HepG2 (cell line): ENCODE results near the gene BIRC7. TPM values are rescaled to one million over a fixed set of nuclear protein-coding genes. Genes with fewer than 3 reads are reported as not detected.
A peak's percentile ranks its signal among the peaks of the same experiment; 100 is the strongest.

Experiments used
- BRCA1 ChIP-seq: sonication (generic); formaldehyde crosslinking; IDR thresholded peaks from 2 replicates; pipeline ENCODE4 v1.4.0; 2020; ENCODE audit warnings: missing genetic modification reagents
- CENPT ChIP-seq: sonication (generic); formaldehyde crosslinking; IDR thresholded peaks from 2 replicates; pipeline ENCODE4 v1.8.0; 2022; ENCODE audit warnings: low read depth, mild to moderate bottlenecking, moderate library complexity, missing genetic modification reagents
- HOXA7 ChIP-seq: sonication (generic); formaldehyde crosslinking; IDR thresholded peaks from 2 replicates; pipeline ENCODE4 v1.8.1; 2022; ENCODE audit warnings: mild to moderate bottlenecking, missing genetic modification reagents, moderate library complexity
- JUNB ChIP-seq: sonication (generic); formaldehyde crosslinking; IDR thresholded peaks from 2 replicates; pipeline ENCODE4 v1.8.0; 2022; ENCODE audit warnings: missing genetic modification reagents, mild to moderate bottlenecking, borderline replicate concordance
- KAT2B ChIP-seq: fragments of 150-350 bp; IDR thresholded peaks from 2 replicates; pipeline ENCODE4 v1.6.1; 2014; ENCODE audit warnings: low read depth, low read length, borderline replicate concordance
- KDM5A ChIP-seq: fragments of 200-600 bp; sonication (generic); IDR thresholded peaks from 2 replicates; pipeline ENCODE4 v1.7.0; 2018; ENCODE audit warnings: antibody characterized with exemption, mild to moderate bottlenecking, low read length, borderline replicate concordance
- KLF15 ChIP-seq: sonication (generic); formaldehyde crosslinking; IDR thresholded peaks from 2 replicates; pipeline ENCODE4 v1.8.1; 2023; ENCODE audit warnings: borderline replicate concordance, mild to moderate bottlenecking, inconsistent platforms, missing genetic modification reagents, mixed read lengths
- MAFK ChIP-seq, 2 experiments: IDR thresholded peaks in 1 of 2; conservative IDR thresholded peaks in 1 of 2; 2 replicates each; pipeline ENCODE4 v1.6.1; 2011; ENCODE audit warnings: improper control_type of control experiment in 2 of 2, low read length in 2 of 2
- MBNL3 ChIP-seq: fragments of 250-450 bp; sonication (Bioruptor Pico); conservative IDR thresholded peaks from 2 replicates; pipeline ENCODE4 v1.8.0; 2022; ENCODE audit warnings: mild to moderate bottlenecking, inconsistent platforms
- MXI1 ChIP-seq: IDR thresholded peaks from 3 replicates; pipeline ENCODE4 v1.6.1; 2012; ENCODE audit warnings: low read depth, low read length, inconsistent platforms, borderline replicate concordance
- NCOA2 ChIP-seq: sonication (generic); formaldehyde crosslinking; IDR thresholded peaks from 2 replicates; pipeline ENCODE4 v1.8.0; 2022; ENCODE audit warnings: inconsistent platforms
- SIX4 ChIP-seq: sonication (generic); formaldehyde crosslinking; IDR thresholded peaks from 2 replicates; pipeline ENCODE4 v1.4.0; 2020; ENCODE audit warnings: missing genetic modification reagents
- TAF15 ChIP-seq: fragments of 200-400 bp; formaldehyde crosslinking; IDR thresholded peaks from one replicate; pipeline ENCODE4 v1.6.1; 2018; ENCODE audit warnings: mild to moderate bottlenecking, low read depth, low read length; ENCODE audit not compliant: poor library complexity, severe bottlenecking
- ZC3H4 ChIP-seq: sonication (generic); formaldehyde crosslinking; IDR thresholded peaks from 2 replicates; pipeline ENCODE4 v1.4.0; 2020; ENCODE audit warnings: missing genetic modification reagents, borderline replicate concordance
- ZFP1 ChIP-seq: IDR thresholded peaks from 2 replicates; pipeline ENCODE4 v1.6.1; 2016
- ZKSCAN5 ChIP-seq: sonication (generic); formaldehyde crosslinking; IDR thresholded peaks from 2 replicates; pipeline ENCODE4 v1.5.1; 2020; ENCODE audit warnings: mild to moderate bottlenecking, missing genetic modification reagents
- ZNF121 ChIP-seq: sonication (generic); formaldehyde crosslinking; IDR thresholded peaks from 2 replicates; pipeline ENCODE4 v1.5.0; 2020; ENCODE audit warnings: mild to moderate bottlenecking, missing genetic modification reagents
- ZNF180 ChIP-seq: sonication (generic); formaldehyde crosslinking; IDR thresholded peaks from 2 replicates; pipeline ENCODE4 v1.4.0; 2020; ENCODE audit warnings: low read depth, missing genetic modification reagents, borderline replicate concordance
- ZNF816 ChIP-seq: sonication (generic); formaldehyde crosslinking; IDR thresholded peaks from 2 replicates; pipeline ENCODE4 v1.8.0; 2022; ENCODE audit warnings: missing genetic modification reagents, mild to moderate bottlenecking, borderline replicate concordance
- polyA plus RNA-seq, 8 experiments: library from polyadenylated mRNA; depleted of rRNA in 3 of 8; stranded (reverse) in 7 of 8; unstranded in 1 of 8; fragments of >200 nt; fragmentation: Illumina TruSeq in 4 of 8; extraction: Trizol in 4 of 8; gene quantifications; 2 replicates each; pipeline versions ENCODE4 v1.2.1 to v1.2.3, GENCODE V29; 2011 to 2016; ENCODE audit warnings: low read depth in 4 of 8, missing spikeins in 1 of 8, mixed read lengths in 1 of 8; ENCODE audit not compliant: insufficient read depth in 1 of 8
- total RNA-seq, 5 experiments: library from RNA; depleted of rRNA; stranded (reverse); fragments of >200 nt; fragmentation: Illumina TruSeq; extraction: Trizol; gene quantifications; 2 replicates each; pipeline ENCODE4 v1.2.3, GENCODE V29; 2016; ENCODE audit warnings: low read depth in 1 of 5
- TF ChIP-seq, protein P1 (sequence below): sonication (generic); formaldehyde crosslinking; IDR thresholded peaks from 2 replicates; pipeline ENCODE4 v1.9.0; 2021; ENCODE audit warnings: missing genetic modification reagents, borderline replicate concordance
- TF ChIP-seq, protein P2 (sequence below): sonication (generic); formaldehyde crosslinking; IDR thresholded peaks from 2 replicates; pipeline ENCODE4 v1.8.1; 2023; ENCODE audit warnings: mild to moderate bottlenecking, inconsistent platforms, moderate library complexity, missing genetic modification reagents, borderline replicate concordance
- TF ChIP-seq, protein P3 (sequence below): fragments of 450-650 bp; IDR thresholded peaks from 2 replicates; pipeline ENCODE4 v1.6.1; 2017; ENCODE audit warnings: mild to moderate bottlenecking
- TF ChIP-seq, protein P4 (sequence below): sonication (generic); formaldehyde crosslinking; IDR thresholded peaks from 2 replicates; pipeline ENCODE4 v1.8.0; 2022; ENCODE audit warnings: missing genetic modification reagents, mild to moderate bottlenecking, inconsistent platforms, borderline replicate concordance
- TF ChIP-seq, protein P5 (sequence below): sonication (generic); formaldehyde crosslinking; IDR thresholded peaks from 2 replicates; pipeline ENCODE4 v1.4.0; 2020; ENCODE audit warnings: mild to moderate bottlenecking, missing genetic modification reagents

The BIRC7 gene
- total and polyA plus RNA-seq, 2 of the 13 experiments (the other 11 are each of a cell fraction or from before 2014, with no cell fraction given): 0.27 to 5.1 TPM

DNA sequence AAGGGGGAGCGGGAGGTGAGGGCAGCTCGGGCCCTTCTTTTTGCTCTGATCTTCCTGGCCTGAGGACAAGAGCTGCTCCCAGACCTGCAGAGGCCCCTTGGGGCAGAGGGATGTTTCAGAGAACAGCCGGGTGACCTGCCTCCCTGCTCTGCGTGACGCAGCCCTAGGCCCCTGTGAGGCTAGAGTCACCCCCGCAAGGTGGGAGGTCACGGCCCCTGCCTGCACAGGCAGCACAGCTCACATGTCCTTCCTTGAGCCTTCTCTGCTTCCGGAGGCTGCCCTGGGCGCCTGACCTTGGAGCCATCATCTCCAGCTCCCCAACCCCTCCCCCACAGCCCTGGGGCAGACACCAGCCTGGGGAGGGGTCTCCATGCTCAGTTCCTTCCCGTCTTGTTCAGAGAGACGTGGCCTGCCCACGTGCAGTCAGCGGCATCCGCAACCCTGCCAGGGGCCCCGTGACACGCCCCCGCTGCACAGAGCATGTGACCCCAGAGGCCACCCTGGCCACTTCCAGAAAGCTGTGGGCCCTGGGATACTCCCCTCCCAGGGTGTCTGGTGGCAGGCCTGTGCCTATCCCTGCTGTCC is at the start of gene BIRC7 (continued):
- TF ChIP-seq ZNF816 (CRISPR knock-in tag): no peak
- TF ChIP-seq ZNF180 (CRISPR knock-in tag): no peak
- peak; percentile 75; the same call in 1 of the 3 replicates for TF ChIP-seq MXI1
- TF ChIP-seq, protein P1, sequence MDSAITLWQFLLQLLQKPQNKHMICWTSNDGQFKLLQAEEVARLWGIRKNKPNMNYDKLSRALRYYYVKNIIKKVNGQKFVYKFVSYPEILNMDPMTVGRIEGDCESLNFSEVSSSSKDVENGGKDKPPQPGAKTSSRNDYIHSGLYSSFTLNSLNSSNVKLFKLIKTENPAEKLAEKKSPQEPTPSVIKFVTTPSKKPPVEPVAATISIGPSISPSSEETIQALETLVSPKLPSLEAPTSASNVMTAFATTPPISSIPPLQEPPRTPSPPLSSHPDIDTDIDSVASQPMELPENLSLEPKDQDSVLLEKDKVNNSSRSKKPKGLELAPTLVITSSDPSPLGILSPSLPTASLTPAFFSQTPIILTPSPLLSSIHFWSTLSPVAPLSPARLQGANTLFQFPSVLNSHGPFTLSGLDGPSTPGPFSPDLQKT (CRISPR knock-in tag): no peak
- TF ChIP-seq ZNF121 (CRISPR knock-in tag): no peak
- no peak for TF ChIP-seq TAF15
- no peak for TF ChIP-seq HOXA7 (CRISPR knock-in tag)
- no peak for TF ChIP-seq ZFP1 (CRISPR knock-in tag)
- TF ChIP-seq, protein P2, sequence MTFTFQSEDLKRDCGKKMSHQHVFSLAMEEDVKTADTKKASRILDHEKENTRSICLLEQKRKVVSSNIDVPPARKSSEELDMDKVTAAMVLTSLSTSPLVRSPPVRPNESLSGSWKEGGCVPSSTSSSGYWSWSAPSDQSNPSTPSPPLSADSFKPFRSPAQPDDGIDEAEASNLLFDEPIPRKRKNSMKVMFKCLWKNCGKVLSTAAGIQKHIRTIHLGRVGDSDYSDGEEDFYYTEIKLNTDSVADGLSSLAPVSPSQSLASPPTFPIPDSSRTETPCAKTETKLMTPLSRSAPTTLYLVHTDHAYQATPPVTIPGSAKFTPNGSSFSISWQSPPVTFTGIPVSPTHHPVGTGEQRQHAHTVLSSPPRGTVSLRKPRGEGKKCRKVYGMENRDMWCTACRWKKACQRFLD: no peak
- no peak for TF ChIP-seq KDM5A
- no peak for TF ChIP-seq JUNB (CRISPR knock-in tag)
- TF ChIP-seq NCOA2 (CRISPR knock-in tag): no peak
- no peak for TF ChIP-seq ZKSCAN5 (CRISPR knock-in tag)
- TF ChIP-seq BRCA1 (CRISPR knock-in tag): no peak
- TF ChIP-seq CENPT (CRISPR knock-in tag): no peak
- TF ChIP-seq MBNL3: no peak
- no peak for TF ChIP-seq ZC3H4 (CRISPR knock-in tag)
- TF ChIP-seq KAT2B: no peak
- TF ChIP-seq, protein P3, sequence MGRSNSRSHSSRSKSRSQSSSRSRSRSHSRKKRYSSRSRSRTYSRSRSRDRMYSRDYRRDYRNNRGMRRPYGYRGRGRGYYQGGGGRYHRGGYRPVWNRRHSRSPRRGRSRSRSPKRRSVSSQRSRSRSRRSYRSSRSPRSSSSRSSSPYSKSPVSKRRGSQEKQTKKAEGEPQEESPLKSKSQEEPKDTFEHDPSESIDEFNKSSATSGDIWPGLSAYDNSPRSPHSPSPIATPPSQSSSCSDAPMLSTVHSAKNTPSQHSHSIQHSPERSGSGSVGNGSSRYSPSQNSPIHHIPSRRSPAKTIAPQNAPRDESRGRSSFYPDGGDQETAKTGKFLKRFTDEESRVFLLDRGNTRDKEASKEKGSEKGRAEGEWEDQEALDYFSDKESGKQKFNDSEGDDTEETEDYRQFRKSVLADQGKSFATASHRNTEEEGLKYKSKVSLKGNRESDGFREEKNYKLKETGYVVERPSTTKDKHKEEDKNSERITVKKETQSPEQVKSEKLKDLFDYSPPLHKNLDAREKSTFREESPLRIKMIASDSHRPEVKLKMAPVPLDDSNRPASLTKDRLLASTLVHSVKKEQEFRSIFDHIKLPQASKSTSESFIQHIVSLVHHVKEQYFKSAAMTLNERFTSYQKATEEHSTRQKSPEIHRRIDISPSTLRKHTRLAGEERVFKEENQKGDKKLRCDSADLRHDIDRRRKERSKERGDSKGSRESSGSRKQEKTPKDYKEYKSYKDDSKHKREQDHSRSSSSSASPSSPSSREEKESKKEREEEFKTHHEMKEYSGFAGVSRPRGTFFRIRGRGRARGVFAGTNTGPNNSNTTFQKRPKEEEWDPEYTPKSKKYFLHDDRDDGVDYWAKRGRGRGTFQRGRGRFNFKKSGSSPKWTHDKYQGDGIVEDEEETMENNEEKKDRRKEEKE: no peak
- TF ChIP-seq SIX4 (CRISPR knock-in tag): no peak
- no peak for TF ChIP-seq KLF15 (CRISPR knock-in tag)
- TF ChIP-seq MAFK (conservative IDR thresholded peaks at IDR 0.05 in 1 of 2, IDR thresholded peaks at IDR 0.05 in 1 of 2; ENCODE audit: low read length in 2 of 2): no peak
- TF ChIP-seq, protein P4, sequence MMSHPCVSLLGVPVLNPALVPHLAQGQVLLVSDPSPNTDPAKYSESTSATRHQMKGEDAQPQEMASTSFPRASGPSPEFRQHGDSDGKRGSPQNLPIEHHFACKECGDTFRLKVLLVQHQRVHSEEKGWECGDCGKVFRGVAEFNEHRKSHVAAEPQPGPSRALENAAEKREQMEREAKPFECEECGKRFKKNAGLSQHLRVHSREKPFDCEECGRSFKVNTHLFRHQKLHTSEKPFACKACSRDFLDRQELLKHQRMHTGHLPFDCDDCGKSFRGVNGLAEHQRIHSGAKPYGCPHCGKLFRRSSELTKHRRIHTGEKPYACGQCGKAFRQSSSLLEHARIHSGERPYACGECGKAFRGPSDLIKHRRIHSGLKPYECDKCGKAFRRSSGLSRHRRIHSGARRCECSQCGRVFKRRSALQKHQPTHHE: 0 out of 2 replicates have a peak, but pooled peaks have one; percentile 70
- TF ChIP-seq, protein P5, sequence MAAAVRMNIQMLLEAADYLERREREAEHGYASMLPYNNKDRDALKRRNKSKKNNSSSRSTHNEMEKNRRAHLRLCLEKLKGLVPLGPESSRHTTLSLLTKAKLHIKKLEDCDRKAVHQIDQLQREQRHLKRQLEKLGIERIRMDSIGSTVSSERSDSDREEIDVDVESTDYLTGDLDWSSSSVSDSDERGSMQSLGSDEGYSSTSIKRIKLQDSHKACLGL (CRISPR knock-in tag): peak; percentile 87; the same call in 1 of the 2 replicates
